GM12891 (cell line): ENCODE results near the gene ENO4.

Source experiments
- DNase-seq: peaks from one replicate; pipeline ENCODE4 v3.0.0; 2011; ENCODE audit warnings: low spot score; ENCODE audit not compliant: insufficient read length
- FAIRE-seq: peaks from 2 replicates; lab custom pipeline; 2011; peaks lifted over from hg19 to GRCh38; lab: Jason Lieb, UNC
- PAX5 ChIP-seq: IDR thresholded peaks from 2 replicates; pipeline ENCODE4 v1.6.1; 2011; ENCODE audit warnings: low read length, moderate library complexity, mild to moderate bottlenecking; ENCODE audit not compliant: insufficient read depth, severe bottlenecking
- POLR2A ChIP-seq: IDR thresholded peaks from 2 replicates; pipeline ENCODE4 v1.6.1; 2011; ENCODE audit warnings: low read depth, low read length, control low read depth
- POLR2AphosphoS5 ChIP-seq: IDR thresholded peaks from 2 replicates; pipeline ENCODE4 v1.6.1; 2011; ENCODE audit warnings: low read depth, low read length, control low read depth
- POU2F2 ChIP-seq: IDR thresholded peaks from 2 replicates; pipeline ENCODE4 v1.6.1; 2011; ENCODE audit warnings: low read depth, mild to moderate bottlenecking, control low read depth, low read length, moderate library complexity
- SPI1 ChIP-seq: IDR thresholded peaks from 2 replicates; pipeline ENCODE4 v1.6.1; 2011; ENCODE audit warnings: low read depth, low read length, control low read depth
- TAF1 ChIP-seq: IDR thresholded peaks from 2 replicates; pipeline ENCODE4 v1.6.1; 2011; ENCODE audit warnings: low read depth, low read length, control low read depth

ENO4 gene

GRCh38 chr10:116866987-116867595, 17.8 kb downstream of the ENO4 start:
- DNase-seq (no peak), FAIRE-seq (no peak)
- TF ChIP-seq POLR2AphosphoS5 = no peak
- no peak for TF ChIP-seq SPI1

DNA sequence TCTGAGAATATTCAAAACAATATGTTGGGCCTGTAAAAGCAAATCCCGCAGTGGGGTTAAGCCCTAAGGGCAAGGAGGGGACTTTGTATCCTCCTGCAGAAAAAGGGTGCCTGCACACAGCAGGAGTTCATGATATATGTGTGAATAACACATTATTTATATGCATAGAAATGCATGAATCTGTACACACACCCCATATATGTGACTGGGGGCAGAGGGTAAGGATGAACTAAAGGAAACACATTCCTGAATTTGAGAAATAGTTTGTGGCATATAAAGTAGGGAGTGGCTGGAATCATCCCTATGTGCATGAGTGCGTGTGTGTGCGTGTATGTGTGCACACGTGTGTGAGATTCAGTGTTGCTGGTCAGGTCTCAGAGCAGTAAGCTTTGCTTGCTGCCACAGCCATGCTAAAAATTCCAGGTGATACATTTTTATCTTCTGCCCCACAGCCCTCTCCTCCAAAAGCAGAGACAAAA, 18.9 kb downstream of the ENO4 start:
- DNase-seq = no peak
- TF ChIP-seq SPI1 (no peak), POLR2A (no peak), PAX5 (no peak), TAF1 (no peak), POLR2AphosphoS5 (no peak), POU2F2 (no peak)
- no peak for FAIRE-seq

GRCh38 chr10:116868722-116869121, 19.4 kb downstream of the ENO4 start:
- no peak for DNase-seq
- no peak for FAIRE-seq
- TF ChIP-seq POU2F2 (no peak), POLR2A (no peak), SPI1 (no peak), POLR2AphosphoS5 (no peak), TAF1 (no peak), PAX5 (no peak)

- FAIRE-seq (no peak), DNase-seq (no peak)
- no peak for TF ChIP-seq POLR2A
- TF ChIP-seq TAF1 = no peak
- no peak for TF ChIP-seq PAX5
- no peak for TF ChIP-seq SPI1
- TF ChIP-seq POLR2AphosphoS5 = no peak
- no peak for TF ChIP-seq POU2F2
Measured at GRCh38 chr10:116870949-116871348, 21.6 kb downstream of the ENO4 start.

- FAIRE-seq = no peak
- DNase-seq = no peak
- TF ChIP-seq TAF1 (no peak), POLR2AphosphoS5 (no peak), SPI1 (no peak), POLR2A (no peak), POU2F2 (no peak), PAX5 (no peak)
Measured at GRCh38 chr10:116873134-116873533, 23.8 kb downstream of the ENO4 start.

- FAIRE-seq (no peak), DNase-seq (no peak)
- no peak for TF ChIP-seq POU2F2
- TF ChIP-seq SPI1 = no peak
- TF ChIP-seq POLR2AphosphoS5 = no peak
- TF ChIP-seq PAX5 = no peak
- no peak for TF ChIP-seq POLR2A
- TF ChIP-seq TAF1 = no peak
Measured at GRCh38 chr10:116875897-116876296, 26.6 kb downstream of the ENO4 start.

DNA sequence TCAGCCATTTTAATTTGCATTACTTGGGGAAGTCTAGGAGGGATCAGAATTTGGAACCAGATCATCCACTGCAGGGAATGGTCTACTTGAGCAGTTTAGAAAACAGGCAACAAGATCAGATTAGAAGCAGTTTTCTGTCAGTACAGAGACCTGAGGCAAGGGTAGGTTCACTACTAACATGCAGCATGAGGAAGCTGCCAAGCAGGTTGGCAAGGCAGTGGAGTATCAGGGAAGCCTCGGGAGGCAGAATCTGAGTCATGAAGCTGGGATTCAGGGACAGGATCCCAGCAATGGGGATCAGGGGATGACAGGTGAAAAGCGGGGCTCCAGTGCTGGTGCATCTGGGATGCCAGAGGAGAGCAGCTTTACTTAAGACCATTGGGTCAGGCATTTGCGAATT, 28.1 kb downstream of the ENO4 start:
- DNase-seq (no peak), FAIRE-seq (no peak)
- no peak for TF ChIP-seq POU2F2
- TF ChIP-seq PAX5 = no peak
- TF ChIP-seq SPI1 = no peak
- TF ChIP-seq TAF1 = no peak
- TF ChIP-seq POLR2A = no peak
- no peak for TF ChIP-seq POLR2AphosphoS5

DNA sequence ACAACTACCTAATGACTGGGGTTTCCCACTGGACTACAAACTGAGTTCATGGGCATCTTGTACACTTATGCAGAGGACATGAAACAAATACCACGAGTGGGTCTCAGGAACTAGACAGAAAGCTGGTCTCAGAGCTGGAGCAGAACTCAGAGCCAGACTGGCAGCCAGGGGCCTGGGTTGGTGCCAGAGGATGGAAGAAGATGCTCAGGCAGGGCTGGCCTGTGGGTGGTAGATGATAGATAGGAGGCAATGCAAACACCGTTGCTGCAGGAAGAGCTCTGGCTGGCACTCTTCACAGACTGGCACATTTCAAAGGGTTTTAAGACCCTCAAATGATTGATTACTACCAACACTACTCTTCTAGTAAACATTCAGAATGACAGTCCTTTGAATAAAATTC, 28.8 kb downstream of the ENO4 start:
- FAIRE-seq (no peak), DNase-seq (no peak)
- TF ChIP-seq POLR2AphosphoS5 (no peak), TAF1 (no peak), POLR2A (no peak), PAX5 (no peak), SPI1 (no peak), POU2F2 (no peak)

DNA sequence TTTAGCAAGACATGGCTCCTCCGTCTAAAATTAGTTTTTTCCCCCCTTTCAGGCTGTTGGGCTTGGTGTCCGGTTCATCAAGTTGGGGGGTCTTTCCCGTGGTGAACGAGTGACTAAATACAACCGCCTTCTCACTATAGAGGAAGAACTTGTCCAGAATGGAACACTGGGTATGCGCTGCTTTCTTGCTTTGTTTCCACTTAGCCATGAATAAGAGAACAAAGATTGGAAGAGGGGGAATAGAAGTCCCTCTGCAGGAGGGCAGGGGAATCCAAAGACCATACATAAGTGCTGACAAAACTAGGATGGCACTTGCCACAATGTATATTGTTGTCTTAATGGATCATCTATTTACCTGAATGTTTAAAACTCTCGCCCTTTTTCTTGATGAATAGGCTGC, 30.5 kb downstream of the ENO4 start:
- DNase-seq (no peak), FAIRE-seq (no peak)
- TF ChIP-seq POLR2A (no peak), POU2F2 (no peak), POLR2AphosphoS5 (no peak), TAF1 (no peak), SPI1 (no peak), PAX5 (no peak)

DNA sequence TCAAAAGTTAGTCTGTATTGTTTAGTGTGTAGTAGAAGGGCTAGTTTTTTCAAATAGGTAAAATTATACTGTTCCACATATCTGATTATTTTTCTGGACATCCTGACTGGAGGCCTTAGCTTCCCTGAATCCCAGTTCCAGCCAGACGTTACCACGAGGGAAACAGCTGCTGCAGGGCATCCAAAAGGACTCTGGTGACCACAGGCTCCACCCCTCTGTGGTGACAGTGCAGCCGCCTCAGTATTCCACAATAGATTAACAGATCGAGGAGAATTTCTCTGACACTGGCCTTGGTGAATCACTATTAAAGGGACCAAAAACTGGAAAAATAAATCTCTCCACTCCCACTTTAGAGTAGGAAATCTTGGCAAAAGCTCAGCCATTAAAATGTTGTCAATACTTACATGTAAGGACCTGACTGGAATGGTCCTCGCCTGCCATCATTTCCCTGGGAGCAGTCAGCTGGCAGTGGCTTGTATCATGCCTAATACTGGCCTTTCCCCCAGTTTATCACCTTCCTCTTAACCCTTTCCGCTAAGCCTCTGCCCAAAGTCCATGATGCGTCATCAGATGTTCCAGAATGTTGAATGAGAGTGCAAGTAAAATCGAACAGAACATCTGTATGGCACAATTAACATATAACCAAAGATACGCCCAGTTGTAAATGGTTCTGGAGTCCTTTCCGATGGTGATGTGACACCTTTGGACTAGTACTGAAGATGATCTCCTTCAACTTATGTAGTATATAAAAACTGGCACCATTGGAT, 31.6 kb downstream of the ENO4 start:
- DNase-seq = no peak
- TF ChIP-seq POLR2AphosphoS5 = no peak
- TF ChIP-seq PAX5 = no peak
- no peak for TF ChIP-seq POU2F2
- TF ChIP-seq SPI1 = no peak
- TF ChIP-seq POLR2A = no peak
- TF ChIP-seq TAF1 = no peak
- no peak for FAIRE-seq
